ENCODE data around the gene F11R. TPM values are rescaled to one million over a fixed set of nuclear protein-coding genes. Genes with fewer than 3 reads are reported as not detected.

Gene F11R
- total and polyA plus RNA-seq, 2 of the 13 experiments (the other 11 are each of a cell fraction or from before 2014, with no cell fraction given), result 95.8 to 105 TPM

GRCh38 chr1:161013488-161014230 lies 7.3 kb downstream of the F11R start (continued):
- TF ChIP-seq ZNF281 (CRISPR knock-in tag; IDR thresholded peaks at IDR 0.05; ENCODE audit: borderline replicate concordance) (peak; percentile 87), ZNF513 (CRISPR knock-in tag; conservative IDR thresholded peaks at IDR 0.05) (no peak), ZNF503 (CRISPR knock-in tag; IDR thresholded peaks at IDR 0.05) (peak; percentile 90), ZHX2 (IDR thresholded peaks at IDR 0.05; ENCODE audit: low read depth) (peak; percentile 74; the same call in 1 of the 2 replicates), ZHX2 (CRISPR knock-in tag; IDR thresholded peaks at IDR 0.05; ENCODE audit: borderline replicate concordance) (no peak)

All from HepG2 (cell line).